Panc1 (cell line): ENCODE results near the gene RNF148. TPM values are rescaled to one million over a fixed set of nuclear protein-coding genes. Genes with fewer than 3 reads are reported as not detected.

Source experiments
- ATAC-seq: fragments of 200-7000 bp; cut with Tn5 transposase; 2 replicates; pipeline ENCODE4 v1.9.1; 2020; ENCODE audit warnings: mild to moderate bottlenecking, moderate library complexity
- BruUV-seq: library from RNA; stranded (reverse); fragments of 400-500 nt; replicated peaks from 2 replicates; lab custom pipeline; 2021; lab: Mats Ljungman, UMichigan
- CTCF ChIA-PET: fragments of 300-600 bp; sonication (Branson Sonifier 250); formaldehyde crosslinking; loops from one replicate; lab custom pipeline; 2022; ENCODE audit warnings: antibody characterized with exemption; lab: Charles Lee
- POLR2A ChIA-PET: fragments of 300-600 bp; sonication (Branson Sonifier 250); formaldehyde crosslinking; loops from one replicate; lab custom pipeline; 2022; ENCODE audit warnings: antibody characterized with exemption; lab: Charles Lee
- DNase-seq: peaks from one replicate; pipeline ENCODE4 v3.0.0-alpha.2; 2010; ENCODE audit warnings: low read depth, low spot score
- H3K27ac ChIP-seq: 2 replicates; pipeline ENCODE4 v1.5.1; 2011; ENCODE audit warnings: mild to moderate bottlenecking, low read length, inconsistent platforms
- H3K27me3 ChIP-seq: fragments of 200-500 bp; sonication (Bioruptor generic); 2 replicates; pipeline ENCODE4 v1.6.0; 2014; ENCODE audit warnings: low read length, inconsistent platforms; ENCODE audit not compliant: control insufficient read depth, insufficient read depth
- H3K36me3 ChIP-seq: fragments of 200-500 bp; sonication (Bioruptor generic); 2 replicates; pipeline ENCODE4 v1.5.1; 2014; ENCODE audit warnings: inconsistent platforms, mild to moderate bottlenecking, low read length, moderate library complexity; ENCODE audit not compliant: control insufficient read depth, insufficient read depth
- H3K4me1 ChIP-seq: 2 replicates; pipeline ENCODE4 v1.5.1; 2011; ENCODE audit warnings: inconsistent platforms, mild to moderate bottlenecking, low read length, moderate library complexity; ENCODE audit not compliant: control insufficient read depth, insufficient read depth
- H3K4me3 ChIP-seq, 2 experiments: 2 replicates each; pipeline ENCODE4 v1.5.1; 2011 to 2012; ENCODE audit warnings: low read depth in 2 of 2, low read length in 2 of 2, mild to moderate bottlenecking in 2 of 2, inconsistent platforms in 1 of 2, moderate library complexity in 1 of 2
- H3K9me3 ChIP-seq: fragments of 200-500 bp; sonication (Bioruptor generic); 2 replicates; pipeline ENCODE4 v1.5.1; 2014; ENCODE audit warnings: low read depth, mild to moderate bottlenecking, inconsistent platforms, low read length, moderate library complexity; ENCODE audit not compliant: control insufficient read depth, insufficient read depth
- CTCF ChIP-seq: fragments of 450-650 bp; IDR thresholded peaks from 2 replicates; pipeline ENCODE4 v1.5.1; 2017; ENCODE audit warnings: mild to moderate bottlenecking
- POLR2AphosphoS5 ChIP-seq: IDR thresholded peaks from 2 replicates; pipeline ENCODE4 v1.6.1; 2012; ENCODE audit warnings: mild to moderate bottlenecking, low read depth, low read length, moderate library complexity
- REST ChIP-seq, 2 experiments: IDR thresholded peaks; 2 replicates each; pipeline ENCODE4 v1.6.1; 2011 to 2012; ENCODE audit warnings: low read depth in 2 of 2, control low read depth in 1 of 2, low read length in 1 of 2, mild to moderate bottlenecking in 1 of 2, moderate library complexity in 1 of 2; ENCODE audit not compliant: insufficient read depth in 1 of 2
- SIN3A ChIP-seq: IDR thresholded peaks from 2 replicates; pipeline ENCODE4 v1.6.1; 2012; ENCODE audit warnings: low read depth, mild to moderate bottlenecking, low read length, moderate library complexity, borderline replicate concordance; ENCODE audit not compliant: insufficient read depth
- TCF7L2 ChIP-seq: IDR thresholded peaks from 2 replicates; pipeline ENCODE4 v1.6.1; 2011; ENCODE audit warnings: mild to moderate bottlenecking, low read depth, low read length, inconsistent platforms
- in situ Hi-C: cut with HindIII; loops from 2 replicates; pipeline ENCODE4 v1.10.0; 2016; ENCODE audit warnings: low sequenced_read_pairs, low pct_unique_long_range_greater_than_20kb
- intact Hi-C: fragments of 100-400 bp; cut with micrococcal nuclease; formaldehyde crosslinking; loops from one replicate; pipeline ENCODE4 v1.10.0; 2022; ENCODE audit not compliant: unreplicated experiment
- total RNA-seq: library from RNA; stranded (reverse); gene quantifications from one replicate; pipeline ENCODE4 v1.2.1, GENCODE V29; 2021; ENCODE audit not compliant: unreplicated experiment

The RNF148 gene
- total RNA-seq, 1 experiment from 2014 or later = not detected

DNA sequence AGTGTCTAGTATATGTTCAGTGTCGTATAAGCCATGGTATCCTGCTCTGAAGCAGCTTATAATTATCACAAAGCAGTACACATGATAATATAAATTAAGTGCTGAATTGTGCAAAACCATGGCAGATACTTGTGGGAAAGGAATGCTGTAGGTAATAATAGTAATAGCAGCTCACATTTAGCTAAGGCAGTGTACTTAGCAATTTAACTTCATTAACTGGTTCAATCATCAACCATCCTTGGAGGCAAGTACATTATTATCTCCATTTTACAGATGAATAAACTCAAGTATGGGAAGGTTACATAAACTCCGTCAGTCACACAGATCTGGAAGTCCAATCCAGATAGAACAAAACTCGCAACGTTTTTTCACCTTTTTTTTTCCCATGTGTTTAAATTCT is 21.6 kb upstream of the RNF148 start:
- no peak for ATAC-seq
- CTCF ChIA-PET = no interaction called here

GRCh38 chr7:122719010-122719578 is 16.4 kb upstream of the RNF148 start:
- ATAC-seq (no peak), DNase-seq (no peak)
- H3K27me3 ChIP-seq = no peaks in the 10 kb centered on the region
- no peaks in the 10 kb centered on the region for H3K4me1 ChIP-seq
- in situ Hi-C loops = no loop called here
- H3K36me3 ChIP-seq = no peaks in the 10 kb centered on the region
- no TSS peak for BruUV-seq
- intact Hi-C loops = no loop called here
- ChIA-PET CTCF (interaction anchor here (0.6 kb wide), 1 partner anchor 388 kb away, joined by 3 read pairs; no protein-coding TSS in a partner anchor), POLR2A (no interaction called here)
- H3K9me3 ChIP-seq = no peaks in the 10 kb centered on the region
- TF ChIP-seq REST (IDR thresholded peaks at IDR 0.05; ENCODE audit: insufficient read depth in 1 of 2, low read depth in 2 of 2, low read length in 1 of 2) (no peak), CTCF (no peak), POLR2AphosphoS5 (no peak), TCF7L2 (no peak), SIN3A (no peak)
- H3K27ac ChIP-seq = no peak overlapping the region
- H3K4me3 ChIP-seq = no peak overlapping the region

More for the DNA sequence above, 21.6 kb upstream of the RNF148 start:
- no TSS peak for BruUV-seq
- no peak for DNase-seq
- intact Hi-C loops (no loop called here), in situ Hi-C loops (no loop called here)
- TF ChIP-seq CTCF = no peak
- TF ChIP-seq REST (IDR thresholded peaks at IDR 0.05; ENCODE audit: insufficient read depth in 1 of 2, low read depth in 2 of 2, low read length in 1 of 2) = no peak
- no peak for TF ChIP-seq POLR2AphosphoS5
- TF ChIP-seq TCF7L2 = no peak
- TF ChIP-seq SIN3A = no peak
- POLR2A ChIA-PET = no interaction called here
- no peaks in the 10 kb centered on the region for H3K36me3 ChIP-seq
- H3K4me1 ChIP-seq = no peaks in the 10 kb centered on the region
- H3K27me3 ChIP-seq = no peaks in the 10 kb centered on the region
- H3K27ac ChIP-seq = no peak overlapping the region
- no peak overlapping the region for H3K4me3 ChIP-seq
- H3K9me3 ChIP-seq = no peaks in the 10 kb centered on the region
